ENCODE measurements around the gene ARHGEF7.

The ARHGEF7 gene

GRCh38 chr13:111270126-111270525 is 155.0 kb downstream of the ARHGEF7 start:
- no peak for DNase-seq (ENCODE audit: extremely low read depth in 1 of 2, low read depth in 1 of 2)

- no peak for DNase-seq (ENCODE audit: extremely low read depth in 1 of 2, low read depth in 1 of 2)
These were observed 155.9 kb downstream of the ARHGEF7 start for GRCh38 chr13:111270765-111271698.

GRCh38 chr13:111272117-111272516 is 157.0 kb downstream of the ARHGEF7 start:
- no peak for DNase-seq (ENCODE audit: extremely low read depth in 1 of 2, low read depth in 1 of 2)

DNA sequence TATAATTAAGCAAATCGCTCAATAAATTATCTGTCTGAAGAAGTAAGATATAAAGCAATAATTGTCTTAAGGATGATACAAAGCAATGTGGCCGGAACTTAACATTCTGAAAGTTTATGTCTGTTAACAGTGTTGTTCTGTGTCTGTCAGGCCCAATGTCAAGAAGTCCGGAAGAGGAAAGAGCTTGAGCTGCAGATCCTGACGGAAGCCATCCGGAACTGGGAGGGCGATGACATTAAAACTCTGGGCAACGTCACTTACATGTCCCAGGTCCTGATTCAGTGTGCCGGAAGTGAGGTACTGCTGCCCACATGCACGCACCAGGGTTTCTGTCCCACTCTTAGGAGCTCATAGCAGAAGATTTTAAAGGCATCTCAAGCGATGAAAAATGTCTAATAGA is 160.3 kb downstream of the ARHGEF7 start:
- no peak for DNase-seq (ENCODE audit: extremely low read depth in 1 of 2, low read depth in 1 of 2)

DNA sequence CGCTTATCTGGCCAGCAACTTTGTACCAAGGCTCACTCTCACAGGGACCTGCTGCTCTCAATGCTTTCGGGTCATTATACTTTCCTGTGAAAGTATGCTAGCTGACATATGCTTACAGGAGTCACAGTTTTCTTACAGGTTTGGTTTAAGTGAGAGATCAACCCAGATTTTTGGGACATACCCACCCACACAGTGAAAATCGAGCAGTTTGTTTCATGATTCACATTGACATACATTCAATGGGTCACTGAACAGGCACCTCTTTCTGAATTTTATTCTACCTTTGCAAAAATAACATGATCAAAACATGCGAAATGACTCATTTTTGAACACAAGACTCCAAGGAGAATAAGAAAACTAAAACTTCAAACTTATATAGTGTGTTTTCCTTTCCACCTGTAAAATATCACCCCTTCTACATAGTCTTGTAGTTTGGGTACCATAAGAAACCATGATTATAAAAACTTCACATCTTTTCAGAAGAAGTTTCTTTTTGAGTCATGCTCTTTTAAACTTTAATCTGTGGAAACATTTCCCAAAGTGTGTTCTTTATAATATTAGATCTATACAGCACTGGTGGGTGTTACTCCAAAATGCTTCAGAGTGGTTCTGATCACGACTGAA is 161.0 kb downstream of the ARHGEF7 start:
- DNase-seq (ENCODE audit: extremely low read depth in 1 of 2, low read depth in 1 of 2) = no peak

DNA sequence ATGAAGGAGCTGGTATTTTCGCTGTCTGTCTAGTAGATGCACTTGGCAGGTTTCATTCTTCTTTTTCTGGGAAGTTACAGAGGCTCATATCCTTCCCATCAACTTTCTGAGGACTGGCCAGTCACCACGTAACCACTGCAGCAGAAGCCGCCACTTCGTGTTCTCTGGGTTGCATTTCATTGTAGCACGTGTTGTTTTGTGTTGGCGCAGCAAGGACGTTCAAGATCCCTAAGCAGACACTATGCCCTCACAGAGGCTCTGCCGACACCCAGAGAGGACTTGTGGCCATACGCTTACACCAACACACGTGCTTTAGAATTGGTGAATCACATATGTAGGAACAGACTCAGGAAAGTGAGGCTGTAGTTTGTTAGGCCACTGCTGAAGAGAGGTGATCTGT is 163.1 kb downstream of the ARHGEF7 start:
- DNase-seq (ENCODE audit: extremely low read depth in 1 of 2, low read depth in 1 of 2) = no peak

- DNase-seq (ENCODE audit: extremely low read depth in 1 of 2, low read depth in 1 of 2) = no peak
These were observed 163.9 kb downstream of the ARHGEF7 start for GRCh38 chr13:111278743-111279652.

DNA sequence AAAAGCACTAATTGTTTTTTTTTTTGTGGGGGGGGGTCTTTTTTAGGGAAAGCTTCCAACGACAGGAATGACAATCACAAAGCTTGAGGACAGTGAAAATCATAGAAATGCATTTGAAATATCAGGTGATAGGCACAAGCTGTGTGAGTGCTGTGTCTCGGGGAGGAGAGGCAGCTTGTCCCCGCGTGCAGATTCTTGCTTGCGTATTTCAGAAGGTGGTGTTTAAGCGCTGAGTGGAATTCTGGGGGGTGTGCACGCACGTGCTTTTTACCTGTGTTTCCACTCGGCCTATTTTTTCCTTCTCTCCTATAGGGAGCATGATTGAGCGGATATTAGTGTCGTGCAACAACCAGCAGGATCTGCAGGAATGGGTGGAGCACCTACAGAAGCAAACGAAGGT is 165.1 kb downstream of the ARHGEF7 start:
- no peak for DNase-seq (ENCODE audit: extremely low read depth in 1 of 2, low read depth in 1 of 2)

DNA sequence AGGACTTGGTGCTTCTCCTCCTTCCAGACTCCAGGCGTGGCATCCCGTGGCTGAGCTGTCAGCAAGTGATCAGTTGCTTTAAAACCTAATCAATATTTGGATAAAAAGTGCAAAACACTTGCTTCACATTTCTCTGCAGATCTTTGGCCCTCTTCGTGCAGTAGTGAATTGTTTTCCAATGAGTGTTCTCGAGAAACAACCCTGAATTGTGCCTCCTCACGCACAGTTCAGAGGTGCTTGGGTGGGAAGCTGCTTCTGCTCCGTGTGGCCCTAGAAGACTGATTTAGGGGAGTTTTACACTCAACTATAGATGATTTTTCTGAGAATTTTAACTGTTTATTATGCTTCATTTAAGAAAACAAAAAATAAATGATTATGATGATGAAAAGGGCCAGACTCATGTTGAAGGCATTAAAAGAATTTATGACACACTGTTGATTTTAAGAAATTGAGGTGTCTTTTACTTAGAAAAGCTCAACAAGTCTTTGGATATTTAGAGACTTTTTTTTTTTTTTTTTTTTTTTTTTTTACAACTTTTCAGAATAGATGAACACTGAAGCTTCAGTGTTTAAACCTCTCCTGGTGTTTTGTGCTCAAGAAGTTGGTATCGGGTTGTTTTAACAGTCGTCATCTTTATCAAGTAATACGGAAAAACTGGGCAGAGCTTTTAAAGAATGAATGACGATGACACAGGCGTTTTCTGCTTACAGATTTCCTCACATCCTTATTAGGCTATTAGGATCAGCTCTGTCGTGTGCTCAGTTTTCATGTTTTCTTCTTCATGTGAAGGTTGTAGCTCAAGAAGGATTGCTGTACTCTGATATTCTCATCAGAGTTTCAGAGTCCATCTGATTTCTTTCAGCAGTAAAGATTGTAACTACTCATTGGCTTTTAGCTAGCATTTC is 165.8 kb downstream of the ARHGEF7 start:
- no peak for DNase-seq (ENCODE audit: extremely low read depth in 1 of 2, low read depth in 1 of 2)

GRCh38 chr13:111281751-111282311 is 166.7 kb downstream of the ARHGEF7 start:
- DNase-seq (ENCODE audit: extremely low read depth in 1 of 2, low read depth in 1 of 2) = no peak

GRCh38 chr13:111282425-111282824 is 167.3 kb downstream of the ARHGEF7 start:
- DNase-seq (ENCODE audit: extremely low read depth in 1 of 2, low read depth in 1 of 2) = no peak

DNA sequence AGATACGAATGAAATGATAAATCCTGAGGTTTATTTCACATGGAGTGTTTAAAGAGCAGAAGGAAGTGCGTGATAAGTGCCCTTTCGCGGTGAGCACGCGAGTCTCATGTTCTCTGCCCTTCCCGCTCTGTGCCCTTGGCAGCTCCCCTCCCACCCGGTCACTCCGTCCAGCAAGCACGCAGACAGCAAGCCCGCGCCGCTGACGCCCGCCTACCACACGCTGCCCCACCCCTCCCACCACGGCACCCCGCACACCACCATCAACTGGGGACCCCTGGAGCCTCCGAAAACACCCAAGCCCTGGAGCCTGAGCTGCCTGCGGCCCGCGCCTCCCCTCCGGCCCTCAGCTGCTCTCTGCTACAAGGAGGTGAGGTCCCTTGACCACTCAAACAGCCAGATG is 167.9 kb downstream of the ARHGEF7 start:
- no peak for DNase-seq (ENCODE audit: extremely low read depth in 1 of 2, low read depth in 1 of 2)

DNA sequence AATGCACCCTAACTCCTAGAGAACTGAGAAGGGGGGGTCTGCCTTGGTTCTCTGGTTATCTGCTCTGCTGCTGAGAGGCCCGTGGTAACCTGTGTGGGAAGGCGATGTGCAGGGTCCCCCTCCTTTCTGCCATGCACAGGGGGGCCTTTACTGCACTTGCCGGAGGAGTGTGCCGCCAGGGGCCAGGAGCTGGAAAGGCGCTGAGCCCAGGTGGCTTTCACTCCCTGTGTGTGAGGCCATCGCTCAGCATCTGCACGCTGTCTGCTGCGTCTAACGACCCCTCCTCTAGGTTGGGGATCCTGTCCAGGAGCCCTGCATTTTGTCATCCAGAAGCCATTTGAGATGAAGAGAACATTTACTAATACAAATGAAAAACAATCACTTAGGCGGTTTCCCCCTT is 168.3 kb downstream of the ARHGEF7 start:
- no peak for DNase-seq (ENCODE audit: extremely low read depth in 1 of 2, low read depth in 1 of 2)

- no peak for DNase-seq (ENCODE audit: extremely low read depth in 1 of 2, low read depth in 1 of 2)
These were observed 168.9 kb downstream of the ARHGEF7 start for GRCh38 chr13:111283991-111284390.

GRCh38 chr13:111284565-111284964 is 169.5 kb downstream of the ARHGEF7 start:
- DNase-seq (ENCODE audit: extremely low read depth in 1 of 2, low read depth in 1 of 2) = no peak

GRCh38 chr13:111286162-111286561 is 171.1 kb downstream of the ARHGEF7 start:
- DNase-seq (ENCODE audit: extremely low read depth in 1 of 2, low read depth in 1 of 2) = no peak

GRCh38 chr13:111286749-111287148 is 171.6 kb downstream of the ARHGEF7 start:
- no peak for DNase-seq (ENCODE audit: extremely low read depth in 1 of 2, low read depth in 1 of 2)

- DNase-seq (ENCODE audit: extremely low read depth in 1 of 2, low read depth in 1 of 2) = no peak
These were observed 172.1 kb downstream of the ARHGEF7 start for GRCh38 chr13:111287201-111287600.

- no peak for DNase-seq (ENCODE audit: extremely low read depth in 1 of 2, low read depth in 1 of 2)
These were observed 173.2 kb downstream of the ARHGEF7 start for GRCh38 chr13:111288276-111288675.

- no peak for DNase-seq (ENCODE audit: extremely low read depth in 1 of 2, low read depth in 1 of 2)
These were observed 174.1 kb downstream of the ARHGEF7 start for GRCh38 chr13:111289251-111289650.

Data from stimulated activated CD8-positive, alpha-beta memory T cell treated with anti-CD3 and anti-CD28 coated beads, Interleukin-7, amount 100 ng/mL, for 48 hours (primary cell).